GM18873 (cell line): Measurements from ENCODE around the gene NCK1.

Experiments
- ATAC-seq: cut with Tn5 transposase; IDR thresholded peaks from one replicate; pipeline ENCODE4 v1.9.1; 2021; ENCODE audit warnings: mild to moderate bottlenecking, moderate library complexity, moderate number of reproducible peaks; ENCODE audit not compliant: unreplicated experiment, low FRiP score

Gene NCK1

GRCh38 chr3:136861890-136862616, at the start of gene NCK1:
TSS of gene NCK1 (plus strand) at chr3:136862208. CDS start at chr3:136928002, 65,794 bp downstream.
- peak; percentile 94 for ATAC-seq

GRCh38 chr3:136817448-136817847, 44.6 kb upstream of the NCK1 start:
- no peak for ATAC-seq

- ATAC-seq: no peak
Measured at GRCh38 chr3:136818191-136818768, 43.7 kb upstream of the NCK1 start.

- ATAC-seq: no peak
Measured at GRCh38 chr3:136818769-136819391, 43.1 kb upstream of the NCK1 start, which contains the start of gene SLC35G2. TSS of gene SLC35G2 (plus strand) at chr3:136819126. CDS start at chr3:136854461, 35,335 bp downstream.

GRCh38 chr3:136819392-136819730, 42.6 kb upstream of the NCK1 start:
- ATAC-seq: no peak

- ATAC-seq: no peak
Measured at GRCh38 chr3:136819731-136820679, 42.0 kb upstream of the NCK1 start.

- no peak for ATAC-seq
Measured at GRCh38 chr3:136831461-136831860, 30.5 kb upstream of the NCK1 start.

- no peak for ATAC-seq
Measured at GRCh38 chr3:136835089-136835812, 26.8 kb upstream of the NCK1 start.

GRCh38 chr3:136835813-136836510, 26.0 kb upstream of the NCK1 start:
- no peak for ATAC-seq

GRCh38 chr3:136836511-136837156, 25.4 kb upstream of the NCK1 start:
- no peak for ATAC-seq

GRCh38 chr3:136838641-136839555, 23.1 kb upstream of the NCK1 start:
- no peak for ATAC-seq

GRCh38 chr3:136839556-136839931, 22.5 kb upstream of the NCK1 start:
- ATAC-seq: no peak

- no peak for ATAC-seq
Measured at GRCh38 chr3:136840252-136840651, 21.8 kb upstream of the NCK1 start.

- ATAC-seq: no peak
Measured at GRCh38 chr3:136842294-136842693, 19.7 kb upstream of the NCK1 start.

- no peak for ATAC-seq
Measured at GRCh38 chr3:136844724-136845123, 17.3 kb upstream of the NCK1 start.

- ATAC-seq: no peak
Measured at GRCh38 chr3:136852180-136852579, 9.8 kb upstream of the NCK1 start.

- ATAC-seq: no peak
Measured at GRCh38 chr3:136856665-136857064, 5.3 kb upstream of the NCK1 start.

- ATAC-seq: no peak
Measured at GRCh38 chr3:136858381-136858780, 3.6 kb upstream of the NCK1 start.
